HepG2 (cell line): ENCODE results near the gene WEE1. TPM values are rescaled to one million over a fixed set of nuclear protein-coding genes. Genes with fewer than 3 reads are reported as not detected.
A peak's percentile ranks its signal among the peaks of the same experiment; 100 is the strongest.

Experiments
- ATRX ChIP-seq: sonication (generic); formaldehyde crosslinking; IDR thresholded peaks from 2 replicates; pipeline ENCODE4 v1.4.0; 2020; ENCODE audit warnings: missing genetic modification reagents, borderline replicate concordance
- BRCA1 ChIP-seq: sonication (generic); formaldehyde crosslinking; IDR thresholded peaks from 2 replicates; pipeline ENCODE4 v1.4.0; 2020; ENCODE audit warnings: missing genetic modification reagents
- CCAR2 ChIP-seq: fragments of 200-400 bp; formaldehyde crosslinking; optimal IDR thresholded peaks from 2 replicates; pipeline ENCODE3; 2018; ENCODE audit warnings: low read depth, mild to moderate bottlenecking, low read length, moderate library complexity
- IRF2 ChIP-seq: IDR thresholded peaks from 2 replicates; pipeline ENCODE4 v1.6.1; 2018; ENCODE audit warnings: missing genetic modification reagents, missing compliant biosample characterization
- MAFF ChIP-seq: IDR thresholded peaks from 2 replicates; pipeline ENCODE4 v1.6.1; 2011; ENCODE audit warnings: low read depth, low read length, improper control_type of control experiment
- NFKBIZ ChIP-seq: IDR thresholded peaks from 2 replicates; pipeline ENCODE4 v1.6.1; 2018; ENCODE audit warnings: missing genetic modification reagents, missing compliant biosample characterization
- NONO ChIP-seq, 2 experiments: fragments of 450-650 bp in 1 of 2; sonication (generic) in 1 of 2; formaldehyde crosslinking in 1 of 2; IDR thresholded peaks in 1 of 2; conservative IDR thresholded peaks in 1 of 2; 2 replicates each; pipeline versions ENCODE4 v1.6.1 to v1.8.0; 2017 to 2022; ENCODE audit warnings: mild to moderate bottlenecking in 1 of 2, missing genetic modification reagents in 1 of 2, moderate library complexity in 1 of 2
- NR2C2 ChIP-seq: sonication (generic); formaldehyde crosslinking; IDR thresholded peaks from 2 replicates; pipeline ENCODE4 v1.4.0; 2020; ENCODE audit warnings: missing genetic modification reagents, mild to moderate bottlenecking, moderate library complexity, borderline replicate concordance
- SRSF9 ChIP-seq: fragments of 200-400 bp; formaldehyde crosslinking; IDR thresholded peaks from 2 replicates; pipeline ENCODE4 v1.6.1; 2018; ENCODE audit warnings: borderline replicate concordance, mild to moderate bottlenecking, low read depth, low read length; ENCODE audit not compliant: insufficient read depth, poor library complexity, severe bottlenecking
- TERF1 ChIP-seq: sonication (generic); formaldehyde crosslinking; IDR thresholded peaks from 2 replicates; pipeline ENCODE4 v1.8.0; 2022; ENCODE audit warnings: mild to moderate bottlenecking, missing genetic modification reagents, moderate library complexity
- TGIF2 ChIP-seq: IDR thresholded peaks from 2 replicates; pipeline ENCODE4 v1.6.1; 2016; ENCODE audit warnings: control low read depth, missing compliant biosample characterization
- XBP1 ChIP-seq: sonication (generic); formaldehyde crosslinking; IDR thresholded peaks from 2 replicates; pipeline ENCODE4 v1.5.0; 2020; ENCODE audit warnings: missing genetic modification reagents
- ZBTB26 ChIP-seq: IDR thresholded peaks from 2 replicates; pipeline ENCODE4 v1.6.1; 2016; ENCODE audit warnings: missing compliant biosample characterization, missing genetic modification reagents, borderline replicate concordance
- ZBTB43 ChIP-seq: sonication (generic); formaldehyde crosslinking; conservative IDR thresholded peaks from 2 replicates; pipeline ENCODE4 v1.4.0; 2020; ENCODE audit warnings: missing genetic modification reagents
- ZNF256 ChIP-seq: sonication (generic); formaldehyde crosslinking; conservative IDR thresholded peaks from 2 replicates; pipeline ENCODE4 v1.4.0; 2020; ENCODE audit warnings: missing genetic modification reagents
- ZNF329 ChIP-seq: sonication (generic); formaldehyde crosslinking; IDR thresholded peaks from 2 replicates; pipeline ENCODE4 v1.9.0; 2021; ENCODE audit warnings: low read depth, mild to moderate bottlenecking, missing genetic modification reagents
- ZNF777 ChIP-seq: sonication (generic); formaldehyde crosslinking; IDR thresholded peaks from 2 replicates; pipeline ENCODE4 v1.4.0; 2020; ENCODE audit warnings: missing genetic modification reagents
- ZNF839 ChIP-seq: sonication (generic); formaldehyde crosslinking; IDR thresholded peaks from 2 replicates; pipeline ENCODE4 v1.4.0; 2020; ENCODE audit warnings: missing genetic modification reagents, mild to moderate bottlenecking, borderline replicate concordance
- polyA plus RNA-seq, 8 experiments: library from polyadenylated mRNA; depleted of rRNA in 3 of 8; stranded (reverse) in 7 of 8; unstranded in 1 of 8; fragments of >200 nt; fragmentation: Illumina TruSeq in 4 of 8; extraction: Trizol in 4 of 8; gene quantifications; 2 replicates each; pipeline versions ENCODE4 v1.2.1 to v1.2.3, GENCODE V29; 2011 to 2016; ENCODE audit warnings: low read depth in 4 of 8, missing spikeins in 1 of 8, mixed read lengths in 1 of 8; ENCODE audit not compliant: insufficient read depth in 1 of 8
- total RNA-seq, 5 experiments: library from RNA; depleted of rRNA; stranded (reverse); fragments of >200 nt; fragmentation: Illumina TruSeq; extraction: Trizol; gene quantifications; 2 replicates each; pipeline ENCODE4 v1.2.3, GENCODE V29; 2016; ENCODE audit warnings: low read depth in 1 of 5

The WEE1 gene
- total and polyA plus RNA-seq, 2 of the 13 experiments (the other 11 are each of a cell fraction or from before 2014, with no cell fraction given) = 31.4 to 63.7 TPM

GRCh38 chr11:9613118-9613829 is 39.8 kb downstream of the WEE1 start (continued):
- TF ChIP-seq TERF1 = 0 out of 2 replicates have a peak, but pooled peaks have one; percentile 22
- no peak for TF ChIP-seq MAFF
- no peak for TF ChIP-seq TGIF2 (CRISPR knock-in tag)
- TF ChIP-seq ZNF839 (CRISPR knock-in tag) = no peak
- 0 out of 2 replicates have a peak, but pooled peaks have one; percentile 32 for TF ChIP-seq NFKBIZ (CRISPR knock-in tag)
- no peak for TF ChIP-seq BRCA1 (CRISPR knock-in tag)
- TF ChIP-seq IRF2 = peak; percentile 82; the same call in 1 of the 2 replicates
- TF ChIP-seq ZBTB26 (CRISPR knock-in tag) = 0 out of 2 replicates have a peak, but pooled peaks have one; percentile 33
- TF ChIP-seq ZBTB43 (CRISPR knock-in tag) = peak; percentile 5; the same call in 1 of the 2 replicates
- TF ChIP-seq XBP1 = no peak
- no peak for TF ChIP-seq NONO (IDR thresholded peaks at IDR 0.05)
- peak; percentile 40; the same call in 1 of the 2 replicates for TF ChIP-seq NONO (CRISPR knock-in tag; conservative IDR thresholded peaks at IDR 0.05)
- no peak; the same call in 1 of the 2 replicates for TF ChIP-seq ZNF777 (CRISPR knock-in tag)
- peak; percentile 28 for TF ChIP-seq CCAR2
- no peak for TF ChIP-seq ZNF256 (CRISPR knock-in tag)
- TF ChIP-seq ZNF329 = no peak
- no peak for TF ChIP-seq ATRX (CRISPR knock-in tag)
- no peak for TF ChIP-seq SRSF9
- TF ChIP-seq NR2C2 (CRISPR knock-in tag) = peak; percentile 7; the same call in 1 of the 2 replicates
